HL-60 (cell line): Measurements from ENCODE around the gene SYNJ1.
A peak's percentile ranks its signal among the peaks of the same experiment; 100 is the strongest.

Source experiments
- DNase-seq, 2 experiments: peaks; one replicate each; pipeline ENCODE4 v3.0.0-alpha.2; 2010 to 2020; ENCODE audit warnings: low read depth in 1 of 2, low spot score in 1 of 2
- H3K27ac ChIP-seq: fragments of 250-450 bp; sonication (Bioruptor Pico); replicated peaks from 2 replicates; pipeline ENCODE4 v1.5.1; 2020; ENCODE audit warnings: mild to moderate bottlenecking, moderate library complexity
- H3K27me3 ChIP-seq: fragments of 250-450 bp; sonication (Bioruptor Pico); 2 replicates; pipeline ENCODE4 v1.5.1; 2021; ENCODE audit warnings: mild to moderate bottlenecking, moderate library complexity; ENCODE audit not compliant: insufficient read depth, poor library complexity, severe bottlenecking
- H3K4me3 ChIP-seq: replicated peaks from 2 replicates; pipeline ENCODE4 v1.5.1; 2011; ENCODE audit warnings: mild to moderate bottlenecking, control low read depth, low read length; ENCODE audit not compliant: insufficient read depth
- GABPA ChIP-seq: IDR thresholded peaks from 2 replicates; pipeline ENCODE4 v1.6.1; 2012; ENCODE audit warnings: low read depth
- POLR2AphosphoS5 ChIP-seq: IDR thresholded peaks from 2 replicates; pipeline ENCODE4 v1.6.1; 2012; ENCODE audit warnings: low read depth
- SPI1 ChIP-seq: IDR thresholded peaks from 2 replicates; pipeline ENCODE4 v1.6.1; 2012; ENCODE audit warnings: low read depth, mild to moderate bottlenecking, borderline replicate concordance
- TF ChIP-seq, protein P1 (sequence below): IDR thresholded peaks from 2 replicates; pipeline ENCODE4 v1.6.1; 2012; ENCODE audit warnings: low read depth; ENCODE audit not compliant: insufficient replicate concordance
- TF ChIP-seq, protein P2 (sequence below): IDR thresholded peaks from one replicate; pipeline ENCODE4 v1.5.1; 2011; ENCODE audit warnings: low read length, control low read depth, inconsistent platforms; ENCODE audit not compliant: insufficient read depth

SYNJ1 gene

DNA sequence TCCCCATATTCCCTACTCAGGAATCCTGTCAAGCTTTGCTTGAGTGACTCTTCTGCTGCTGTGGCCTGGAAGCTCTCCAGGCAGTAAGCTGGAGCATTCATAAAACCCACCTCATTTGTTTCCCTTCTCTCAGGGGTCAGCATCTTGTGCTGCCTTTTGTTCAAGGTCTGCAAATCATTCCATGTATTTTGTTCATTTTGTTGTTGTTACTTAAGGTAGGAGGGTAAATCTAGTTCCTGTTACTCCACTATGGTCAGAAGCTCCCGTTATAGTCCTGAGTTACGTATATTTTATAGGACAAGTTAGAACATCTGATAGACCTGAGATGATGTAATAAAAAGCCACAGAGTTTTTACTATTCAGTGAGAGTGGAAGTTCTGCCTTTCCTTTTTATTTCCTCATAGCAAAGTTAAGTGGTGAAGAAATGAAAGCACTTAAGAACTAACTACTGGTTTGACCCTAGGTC lies 9.9 kb downstream of the SYNJ1 start:
- no peak overlapping the region for H3K4me3 ChIP-seq
- peak overlapping the region; percentile 70 for H3K27ac ChIP-seq
- no peaks in the 10 kb centered on the region for H3K27me3 ChIP-seq
- DNase-seq = peak; percentile 55 to 63
- TF ChIP-seq, protein P1, sequence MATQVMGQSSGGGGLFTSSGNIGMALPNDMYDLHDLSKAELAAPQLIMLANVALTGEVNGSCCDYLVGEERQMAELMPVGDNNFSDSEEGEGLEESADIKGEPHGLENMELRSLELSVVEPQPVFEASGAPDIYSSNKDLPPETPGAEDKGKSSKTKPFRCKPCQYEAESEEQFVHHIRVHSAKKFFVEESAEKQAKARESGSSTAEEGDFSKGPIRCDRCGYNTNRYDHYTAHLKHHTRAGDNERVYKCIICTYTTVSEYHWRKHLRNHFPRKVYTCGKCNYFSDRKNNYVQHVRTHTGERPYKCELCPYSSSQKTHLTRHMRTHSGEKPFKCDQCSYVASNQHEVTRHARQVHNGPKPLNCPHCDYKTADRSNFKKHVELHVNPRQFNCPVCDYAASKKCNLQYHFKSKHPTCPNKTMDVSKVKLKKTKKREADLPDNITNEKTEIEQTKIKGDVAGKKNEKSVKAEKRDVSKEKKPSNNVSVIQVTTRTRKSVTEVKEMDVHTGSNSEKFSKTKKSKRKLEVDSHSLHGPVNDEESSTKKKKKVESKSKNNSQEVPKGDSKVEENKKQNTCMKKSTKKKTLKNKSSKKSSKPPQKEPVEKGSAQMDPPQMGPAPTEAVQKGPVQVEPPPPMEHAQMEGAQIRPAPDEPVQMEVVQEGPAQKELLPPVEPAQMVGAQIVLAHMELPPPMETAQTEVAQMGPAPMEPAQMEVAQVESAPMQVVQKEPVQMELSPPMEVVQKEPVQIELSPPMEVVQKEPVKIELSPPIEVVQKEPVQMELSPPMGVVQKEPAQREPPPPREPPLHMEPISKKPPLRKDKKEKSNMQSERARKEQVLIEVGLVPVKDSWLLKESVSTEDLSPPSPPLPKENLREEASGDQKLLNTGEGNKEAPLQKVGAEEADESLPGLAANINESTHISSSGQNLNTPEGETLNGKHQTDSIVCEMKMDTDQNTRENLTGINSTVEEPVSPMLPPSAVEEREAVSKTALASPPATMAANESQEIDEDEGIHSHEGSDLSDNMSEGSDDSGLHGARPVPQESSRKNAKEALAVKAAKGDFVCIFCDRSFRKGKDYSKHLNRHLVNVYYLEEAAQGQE = no peak
- TF ChIP-seq SPI1 = peak; percentile 31; the same call in 1 of the 2 replicates

DNA sequence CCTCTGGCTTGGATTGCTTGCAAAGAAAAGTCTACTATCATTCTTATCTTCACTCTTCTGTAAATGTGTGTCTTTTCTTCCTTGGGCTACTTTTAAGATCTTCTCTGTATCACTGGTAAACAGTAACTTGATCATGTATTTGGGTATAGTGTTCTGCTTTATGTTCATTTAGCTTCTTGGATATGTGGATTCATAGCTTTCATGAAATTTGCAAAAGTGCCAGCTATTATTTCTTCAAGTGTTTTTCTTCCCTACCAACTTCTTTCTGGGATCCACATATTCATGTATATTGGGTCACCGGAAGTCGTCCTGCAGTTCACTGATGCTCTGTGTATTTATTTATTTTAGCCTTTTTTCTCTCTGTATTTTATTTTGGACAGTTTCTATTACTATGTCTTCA lies 11.3 kb downstream of the SYNJ1 start:
- DNase-seq = no peak
- H3K27me3 ChIP-seq = no peaks in the 10 kb centered on the region
- no peak overlapping the region for H3K4me3 ChIP-seq
- no peak for TF ChIP-seq SPI1
- TF ChIP-seq, protein P2, sequence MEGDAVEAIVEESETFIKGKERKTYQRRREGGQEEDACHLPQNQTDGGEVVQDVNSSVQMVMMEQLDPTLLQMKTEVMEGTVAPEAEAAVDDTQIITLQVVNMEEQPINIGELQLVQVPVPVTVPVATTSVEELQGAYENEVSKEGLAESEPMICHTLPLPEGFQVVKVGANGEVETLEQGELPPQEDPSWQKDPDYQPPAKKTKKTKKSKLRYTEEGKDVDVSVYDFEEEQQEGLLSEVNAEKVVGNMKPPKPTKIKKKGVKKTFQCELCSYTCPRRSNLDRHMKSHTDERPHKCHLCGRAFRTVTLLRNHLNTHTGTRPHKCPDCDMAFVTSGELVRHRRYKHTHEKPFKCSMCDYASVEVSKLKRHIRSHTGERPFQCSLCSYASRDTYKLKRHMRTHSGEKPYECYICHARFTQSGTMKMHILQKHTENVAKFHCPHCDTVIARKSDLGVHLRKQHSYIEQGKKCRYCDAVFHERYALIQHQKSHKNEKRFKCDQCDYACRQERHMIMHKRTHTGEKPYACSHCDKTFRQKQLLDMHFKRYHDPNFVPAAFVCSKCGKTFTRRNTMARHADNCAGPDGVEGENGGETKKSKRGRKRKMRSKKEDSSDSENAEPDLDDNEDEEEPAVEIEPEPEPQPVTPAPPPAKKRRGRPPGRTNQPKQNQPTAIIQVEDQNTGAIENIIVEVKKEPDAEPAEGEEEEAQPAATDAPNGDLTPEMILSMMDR = no peak
- TF ChIP-seq POLR2AphosphoS5 = no peak
- TF ChIP-seq, protein P1 = no peak
- no peak for TF ChIP-seq GABPA
- no peak overlapping the region for H3K27ac ChIP-seq

DNA sequence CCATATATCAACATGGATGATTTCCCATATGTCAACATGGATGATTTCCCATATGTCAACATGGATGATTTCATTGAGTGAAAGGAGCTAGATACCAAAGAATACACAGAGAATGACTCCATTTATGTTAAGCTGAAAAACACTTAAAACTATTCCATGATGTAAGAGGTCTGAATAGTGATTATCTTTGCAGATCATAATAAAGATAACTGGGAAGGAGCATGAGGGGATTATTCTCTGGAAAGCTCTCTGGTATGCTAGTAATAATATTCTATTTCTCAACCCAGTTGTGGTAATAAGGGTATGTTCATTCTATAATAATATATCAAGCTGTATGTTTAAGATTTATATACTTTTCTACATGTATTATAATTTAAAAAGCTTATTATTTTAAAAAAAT lies 14.1 kb downstream of the SYNJ1 start:
- Histone ChIP-seq H3K27ac (no peak overlapping the region), H3K4me3 (no peak overlapping the region), H3K27me3 (no peaks in the 10 kb centered on the region)
- no peak for DNase-seq
- TF ChIP-seq POLR2AphosphoS5 (no peak), GABPA (no peak), SPI1 (no peak)
- TF ChIP-seq, protein P2 = no peak
- TF ChIP-seq, protein P1 = no peak

DNA sequence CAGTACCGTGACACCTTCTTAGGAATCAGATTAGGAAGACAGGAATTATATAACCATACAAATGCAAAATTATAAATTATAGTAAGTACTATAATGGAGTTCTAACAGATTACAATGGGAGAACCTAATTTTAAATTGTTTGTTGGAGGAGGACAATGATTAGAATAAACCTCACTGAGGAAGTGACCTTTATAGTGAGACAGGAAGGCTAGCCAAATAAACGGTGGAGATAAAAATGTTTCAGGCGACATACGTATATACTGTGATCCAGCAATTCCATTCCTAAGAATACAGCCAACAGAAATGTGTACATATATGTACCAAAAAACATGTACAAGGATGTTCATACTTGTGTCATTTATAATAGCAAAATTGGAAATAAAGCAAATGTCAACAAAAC lies 15.2 kb downstream of the SYNJ1 start:
- TF ChIP-seq SPI1 (no peak), GABPA (no peak), POLR2AphosphoS5 (no peak)
- TF ChIP-seq, protein P2 = no peak
- TF ChIP-seq, protein P1 = no peak
- DNase-seq = no peak
- Histone ChIP-seq H3K27ac (no peak overlapping the region), H3K4me3 (no peak overlapping the region), H3K27me3 (no peaks in the 10 kb centered on the region)
